Activated CD8-positive, alpha-beta T cell treated with anti-CD3 and anti-CD28 coated beads for 36 hours (primary cell): Measurements from ENCODE around the gene TMEM94. TPM values are rescaled to one million over a fixed set of nuclear protein-coding genes. Genes with fewer than 3 reads are reported as not detected.

ENCODE experiments used
- ATAC-seq: fragments of 200-7000 bp; cut with Tn5 transposase; one replicate; pipeline ENCODE4 v1.10.0; 2021; ENCODE audit warnings: mild to moderate bottlenecking, moderate library complexity
- CTCF ChIA-PET: fragments of 350-600 bp; sonication (Branson Sonifier 250); formaldehyde crosslinking; loops from one replicate; lab custom pipeline; 2021; ENCODE audit warnings: antibody characterized with exemption; lab: Charles Lee
- POLR2A ChIA-PET: fragments of 350-600 bp; sonication (Branson Sonifier 250); formaldehyde crosslinking; loops from one replicate; lab custom pipeline; 2021; ENCODE audit warnings: antibody characterized with exemption; lab: Charles Lee
- DNase-seq: peaks from one replicate; pipeline ENCODE4 v3.0.0-alpha.2; 2020
- H3K27ac Mint-ChIP-seq: one replicate; pipeline ENCODE4 v1.8.0; 2021; ENCODE audit warnings: mild to moderate bottlenecking, mixed read lengths
- H3K27me3 Mint-ChIP-seq: one replicate; pipeline ENCODE4 v1.8.0; 2021; ENCODE audit warnings: mixed read lengths
- H3K36me3 Mint-ChIP-seq: one replicate; pipeline ENCODE4 v1.8.0; 2021; ENCODE audit warnings: low read depth, mixed read lengths
- H3K4me1 Mint-ChIP-seq: one replicate; pipeline ENCODE4 v1.8.0; 2021; ENCODE audit warnings: low read depth, mixed read lengths
- H3K4me3 Mint-ChIP-seq: one replicate; pipeline ENCODE4 v1.8.0; 2021; ENCODE audit warnings: mild to moderate bottlenecking, moderate library complexity, mixed read lengths
- H3K9me3 Mint-ChIP-seq: one replicate; pipeline ENCODE4 v1.8.0; 2021; ENCODE audit warnings: mixed read lengths
- CTCF ChIP-seq: fragments of 200-600 bp; IDR thresholded peaks from one replicate; pipeline ENCODE4 v1.8.0; 2022; ENCODE audit warnings: antibody characterized with exemption, mild to moderate bottlenecking
- intact Hi-C: fragments of 100-400 bp; cut with micrococcal nuclease; formaldehyde crosslinking; loops from one replicate; pipeline ENCODE4 v1.10.0; 2022
- microRNA-seq: library from miRNA; unstranded; fragments of <30 nt; microRNA quantifications from one replicate; pipeline ENCODE4 v1.2.0, GENCODE V29; 2022; ENCODE audit warnings: borderline microRNAs expressed, borderline replicate concordance
- total RNA-seq, 2 experiments: library from RNA; stranded (reverse); gene quantifications; one replicate each; pipeline ENCODE4 v1.2.3, GENCODE V29; 2021

The TMEM94 gene
- total RNA-seq, 2 experiments from 2014 or later = 55.3 to 56.4 TPM

- intact Hi-C loops = no loop called here
- ATAC-seq = no peak
- Mint-ChIP-seq H3K27me3 (no peaks in the 10 kb centered on the region), H3K9me3 (no peaks in the 10 kb centered on the region), H3K27ac (no peak overlapping the region), H3K4me3 (no peak overlapping the region), H3K36me3 (no peaks in the 10 kb centered on the region), H3K4me1 (no peaks in the 10 kb centered on the region)
- ChIA-PET POLR2A (interaction anchor here (0.6 to 0.9 kb wide), 2 partner anchors 18 to 37 kb away, joined by 3 to 4 read pairs; partner anchors contain the start of gene LLGL2), CTCF (no interaction called here)
- DNase-seq = no peak
- TF ChIP-seq CTCF = no peak
These were observed 86.4 kb downstream of the TMEM94 start for GRCh38 chr17:75542728-75543336.

- TF ChIP-seq CTCF = no peak
- Mint-ChIP-seq H3K27me3 (no peaks in the 10 kb centered on the region), H3K9me3 (no peaks in the 10 kb centered on the region), H3K4me1 (no peaks in the 10 kb centered on the region), H3K27ac (no peak overlapping the region), H3K36me3 (no peaks in the 10 kb centered on the region), H3K4me3 (no peak overlapping the region)
- DNase-seq (no peak), ATAC-seq (no peak)
- ChIA-PET POLR2A (interaction anchor here (1.9 kb wide), 1 partner anchor 9 kb away, joined by 7 read pairs; no protein-coding TSS in a partner anchor), CTCF (no interaction called here)
- intact Hi-C loops = no loop called here
These were observed 87.8 kb downstream of the TMEM94 start for GRCh38 chr17:75544250-75544649.

- no peaks in the 10 kb centered on the region for H3K36me3 Mint-ChIP-seq
- no peaks in the 10 kb centered on the region for H3K9me3 Mint-ChIP-seq
- ChIA-PET POLR2A (no interaction called here), CTCF (no interaction called here)
- intact Hi-C loops = no loop called here
- DNase-seq = no peak
- ATAC-seq = no peak
- no peak overlapping the region for H3K4me3 Mint-ChIP-seq
- no peaks in the 10 kb centered on the region for H3K4me1 Mint-ChIP-seq
- TF ChIP-seq CTCF = no peak
- H3K27me3 Mint-ChIP-seq = no peaks in the 10 kb centered on the region
- H3K27ac Mint-ChIP-seq = no peak overlapping the region
These were observed 89.7 kb downstream of the TMEM94 start for GRCh38 chr17:75546181-75546580.

GRCh38 chr17:75547091-75547490, 90.7 kb downstream of the TMEM94 start:
- ChIA-PET POLR2A (no interaction called here), CTCF (no interaction called here)
- Mint-ChIP-seq H3K36me3 (no peaks in the 10 kb centered on the region), H3K9me3 (no peaks in the 10 kb centered on the region), H3K4me1 (no peaks in the 10 kb centered on the region), H3K27me3 (no peaks in the 10 kb centered on the region), H3K4me3 (no peak overlapping the region), H3K27ac (no peak overlapping the region)
- ATAC-seq = no peak
- intact Hi-C loops = no loop called here
- no peak for TF ChIP-seq CTCF
- DNase-seq = no peak

- H3K27ac Mint-ChIP-seq = no peak overlapping the region
- TF ChIP-seq CTCF = no peak
- CTCF ChIA-PET = no interaction called here
These were observed 92.4 kb downstream of the TMEM94 start for GRCh38 chr17:75548813-75549212.

More at GRCh38 chr17:75548813-75549212, 92.4 kb downstream of the TMEM94 start:
- ATAC-seq = no peak
- Mint-ChIP-seq H3K9me3 (no peaks in the 10 kb centered on the region), H3K4me3 (no peak overlapping the region), H3K27me3 (no peaks in the 10 kb centered on the region), H3K4me1 (no peaks in the 10 kb centered on the region), H3K36me3 (no peaks in the 10 kb centered on the region)
- POLR2A ChIA-PET = no interaction called here
- intact Hi-C loops = no loop called here
- DNase-seq = no peak

Small RNAs within 50 kb of the gene (microRNA-seq; reads per million reads assigned to microRNA genes)
- 0.91 reads per million for gene MIR6785

Other genes with a start within 250 kb of the TMEM94 start
- gene GGA3, start 195.0 kb upstream of the TMEM94 start, total RNA-seq = 10 to 100 TPM; 65.5 to 65.8 TPM
- gene MRPS7, start 194.8 kb upstream of the TMEM94 start, total RNA-seq = 10 to 100 TPM; 76.3 to 80.0 TPM
- gene MIF4GD, start 185.4 kb upstream of the TMEM94 start, total RNA-seq = 10 to 100 TPM; 42.4 to 43.8 TPM
- 10 to 100 TPM; 55.1 to 55.2 TPM for gene SLC25A19, start 167.2 kb upstream of the TMEM94 start, total RNA-seq
- 100 to 1,000 TPM; 167 to 179 TPM for gene GRB2, start 51.0 kb upstream of the TMEM94 start, total RNA-seq
- 1 to 10 TPM; 2.2 to 2.5 TPM for gene CASKIN2, start 58.9 kb downstream of the TMEM94 start, total RNA-seq
- gene TSEN54, start 59.9 kb downstream of the TMEM94 start, total RNA-seq = 10 to 100 TPM; 38.8 to 45.4 TPM
- 1 to 10 TPM; 7.2 to 7.4 TPM for gene LLGL2, start 69.1 kb downstream of the TMEM94 start, total RNA-seq
- 10 to 100 TPM; 24.9 to 28.7 TPM for gene MYO15B, start 131.2 kb downstream of the TMEM94 start, total RNA-seq
- gene SMIM5, start 176.8 kb downstream of the TMEM94 start, total RNA-seq = under 1 TPM; 0.07 to 0.25 TPM
- gene RECQL5, start 210.5 kb downstream of the TMEM94 start, total RNA-seq = 10 to 100 TPM; 33.3 to 34.2 TPM
- gene SAP30BP, start 210.7 kb downstream of the TMEM94 start, total RNA-seq = 10 to 100 TPM; 73.0 to 75.8 TPM